Middle frontal gyrus (tissue), 1 donor: ENCODE data around the gene CAPRIN2.

Experiments used
- DNase-seq: peaks from one replicate; pipeline ENCODE4 v3.0.0-alpha.2; 2015; ENCODE audit warnings: low spot score; ENCODE audit errors: extremely low spot score

CAPRIN2 gene

GRCh38 chr12:30764251-30764650 is 9.5 kb upstream of the CAPRIN2 start:
- DNase-seq: no peak

- DNase-seq: no peak
Observed at GRCh38 chr12:30763053-30763452, 8.3 kb upstream of the CAPRIN2 start.

- no peak for DNase-seq
Observed at GRCh38 chr12:30761730-30762129, 7.0 kb upstream of the CAPRIN2 start.

- no peak for DNase-seq
Observed at GRCh38 chr12:30757316-30757715, 2.6 kb upstream of the CAPRIN2 start.

- DNase-seq: no peak
Observed at GRCh38 chr12:30756074-30756473, 1.3 kb upstream of the CAPRIN2 start.

DNA sequence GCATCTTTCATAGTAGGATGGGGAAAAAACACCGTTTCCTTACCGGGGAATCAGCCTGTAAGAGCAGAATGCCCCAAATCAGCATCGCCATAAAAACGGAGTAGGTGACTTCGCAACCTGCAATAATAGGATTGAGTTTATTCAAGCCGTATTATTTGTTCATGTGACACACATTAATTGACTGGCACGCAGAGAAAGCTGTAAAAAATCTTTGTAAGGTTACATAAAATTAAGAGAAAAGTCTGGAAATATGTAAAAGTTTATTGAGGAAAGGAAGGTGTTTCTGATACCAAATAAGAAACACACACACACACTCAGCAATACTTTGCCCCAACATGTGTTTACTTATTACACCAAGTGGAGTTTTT is 628 bp upstream of the CAPRIN2 start:
- no peak for DNase-seq

GRCh38 chr12:30754383-30754749 is 385 bp downstream of the CAPRIN2 start:
- no peak for DNase-seq

GRCh38 chr12:30753751-30754382 is 884 bp downstream of the CAPRIN2 start:
- no peak for DNase-seq

DNA sequence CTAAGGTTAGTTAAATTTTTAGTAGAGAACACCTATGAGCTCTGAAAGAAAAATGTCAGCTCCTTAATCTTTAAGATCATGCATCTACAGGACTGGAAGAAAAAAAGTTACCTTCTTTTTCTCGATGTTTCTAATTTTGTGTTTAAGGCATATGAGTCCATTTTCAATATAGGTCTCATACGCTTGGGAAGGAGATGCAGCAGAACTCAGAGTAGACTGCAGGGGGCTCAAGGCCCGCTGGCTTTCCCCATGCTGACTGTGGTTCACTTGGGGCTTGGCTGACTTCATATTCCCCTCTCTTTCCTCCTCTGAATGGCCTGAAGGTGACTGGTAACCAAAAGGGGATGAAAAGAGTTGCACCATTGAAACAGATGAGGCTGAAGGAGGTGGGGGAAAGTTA is 1.5 kb downstream of the CAPRIN2 start:
- no peak for DNase-seq

DNA sequence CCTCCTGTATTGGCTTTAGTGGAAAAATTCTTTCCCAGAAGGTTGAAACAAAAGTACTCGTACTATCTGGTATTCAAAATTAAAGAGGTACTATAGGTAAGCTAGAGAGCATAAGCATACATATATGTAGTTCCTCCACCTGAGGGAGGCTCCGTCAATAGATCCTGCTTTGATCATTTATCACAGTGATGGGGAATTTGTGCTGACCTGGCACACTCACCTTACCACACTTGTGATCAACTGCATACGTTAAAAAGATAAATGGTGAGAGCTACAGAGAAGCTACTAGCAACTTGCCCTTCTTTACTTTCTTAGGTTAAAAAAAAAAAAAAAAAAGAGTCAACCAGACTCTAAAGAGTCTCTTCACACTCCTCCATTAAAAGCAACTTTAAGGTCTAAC is 2.5 kb downstream of the CAPRIN2 start:
- no peak for DNase-seq

GRCh38 chr12:30748147-30748546 is 6.6 kb downstream of the CAPRIN2 start:
- no peak for DNase-seq

- DNase-seq: no peak
Observed at GRCh38 chr12:30746190-30746589, 8.6 kb downstream of the CAPRIN2 start.

- DNase-seq: no peak
Observed at GRCh38 chr12:30744321-30744720, 10.4 kb downstream of the CAPRIN2 start.

- no peak for DNase-seq
Observed at GRCh38 chr12:30740274-30740673, 14.5 kb downstream of the CAPRIN2 start.

GRCh38 chr12:30739020-30739419 is 15.7 kb downstream of the CAPRIN2 start:
- DNase-seq: no peak

DNA sequence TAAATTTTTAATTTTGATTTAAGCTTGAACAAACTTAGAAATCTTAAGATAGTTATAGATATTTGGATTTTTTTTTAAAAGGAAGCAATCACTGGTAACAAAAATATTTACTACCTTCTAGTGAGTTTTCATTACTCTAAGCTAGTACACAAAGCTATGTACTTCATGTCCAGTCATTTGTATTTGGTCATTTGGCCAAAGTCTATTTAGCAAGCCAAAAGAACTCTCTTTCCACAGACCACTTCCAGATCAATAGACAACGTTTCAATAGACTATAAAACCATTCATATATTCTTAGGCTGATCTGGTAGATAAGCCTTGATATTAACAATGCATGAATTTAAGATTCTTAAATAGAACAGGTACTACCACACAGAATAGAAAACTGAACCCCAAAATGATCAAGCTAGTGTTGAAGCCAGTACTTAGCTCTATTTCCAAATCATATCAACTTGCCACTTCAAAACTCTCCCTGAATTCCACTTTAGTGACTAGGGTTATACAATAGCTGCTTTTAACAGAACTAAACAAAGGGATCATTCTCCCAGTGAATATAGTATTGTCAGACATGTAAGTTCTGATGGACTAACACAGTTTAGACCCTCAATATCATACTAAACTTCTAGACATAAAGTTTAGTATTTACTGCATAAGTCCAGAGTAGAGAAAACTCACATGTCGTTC is 21.7 kb downstream of the CAPRIN2 start:
- DNase-seq: no peak

DNA sequence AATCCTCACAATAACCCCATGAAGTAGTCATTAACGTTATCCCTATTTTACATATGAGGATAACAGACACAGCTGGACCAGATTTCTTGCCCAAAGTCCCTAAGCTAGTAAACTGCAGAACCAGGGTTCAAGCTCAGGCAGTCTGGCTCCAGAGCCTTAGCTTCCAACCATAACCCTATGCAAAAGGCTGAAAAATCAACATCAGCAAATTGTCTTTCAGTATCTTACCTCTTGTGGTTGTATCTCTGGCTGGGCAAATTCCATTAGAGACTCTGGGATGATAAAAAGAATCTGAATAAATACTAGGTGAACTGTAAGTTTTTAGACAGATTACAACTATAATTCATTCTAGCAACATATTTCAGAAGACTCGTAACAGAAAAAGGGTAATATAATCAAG is 24.7 kb downstream of the CAPRIN2 start:
- no peak for DNase-seq

GRCh38 chr12:30729547-30729946 is 25.2 kb downstream of the CAPRIN2 start:
- no peak for DNase-seq

- DNase-seq: no peak
Observed at GRCh38 chr12:30726647-30727046, 28.1 kb downstream of the CAPRIN2 start.

- no peak for DNase-seq
Observed at GRCh38 chr12:30725739-30726138, 29.0 kb downstream of the CAPRIN2 start.

GRCh38 chr12:30719060-30719459 is 35.7 kb downstream of the CAPRIN2 start:
- DNase-seq: no peak

DNA sequence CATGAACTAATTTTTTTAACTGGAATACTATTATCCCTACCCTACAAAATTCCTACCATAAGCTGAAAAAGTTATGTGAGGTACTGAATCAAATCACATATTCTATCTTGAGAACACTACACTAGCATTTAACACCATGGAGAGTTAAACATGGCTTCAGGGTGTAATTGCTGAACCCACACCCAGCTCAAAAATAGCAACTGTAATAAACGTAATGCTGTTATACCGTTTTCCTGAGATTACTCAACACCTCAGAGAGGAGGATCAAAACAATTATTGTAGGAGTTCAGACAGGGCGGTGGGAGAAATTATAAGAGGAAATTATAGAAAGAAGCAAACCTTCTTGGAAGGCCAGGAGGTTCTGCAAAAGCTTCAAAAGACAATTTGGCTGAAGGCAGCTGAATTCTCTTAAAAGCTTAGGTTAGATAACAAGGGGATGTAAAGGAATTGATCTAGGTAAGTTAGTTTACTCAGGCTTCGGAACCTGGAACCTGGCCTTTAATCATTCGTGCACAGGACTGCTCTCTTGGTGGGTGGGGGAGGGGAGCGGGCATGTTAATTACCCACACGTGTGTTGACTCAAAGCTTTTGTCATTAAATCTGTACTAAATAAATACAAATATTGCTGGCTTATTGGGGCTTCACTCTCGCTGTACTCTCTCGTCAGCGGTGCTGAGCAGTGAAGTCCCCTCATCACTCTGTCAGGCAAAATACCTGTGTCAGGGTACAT is 47.0 kb downstream of the CAPRIN2 start:
- DNase-seq: no peak

GRCh38 chr12:30706476-30706875 is 48.3 kb downstream of the CAPRIN2 start:
- no peak for DNase-seq
